DMS 273 treated with DMSO at 0.1 percent for 48 hours (cell line): ENCODE data around the gene AGR2.
"Not testable (repeated sequence)": the region's sequence is repeated elsewhere in the genome, so short reads cannot be mapped to it uniquely, and the experiment has no call there.

Experiments
- DNase-seq: peaks from one replicate; lab custom pipeline; 2025; lab: John Stamatoyannopoulos, UW

Gene AGR2

GRCh38 chr7:16804674-16805439 lies at the start of gene AGR2:
Gene AGR2, minus strand, starts transcription at chr7:16804999. Its CDS starts 3,203 bp downstream, at chr7:16801796.
- no peak for DNase-seq

- not testable (repeated sequence) for DNase-seq
Observed at GRCh38 chr7:16853189-16853588, 48.4 kb upstream of the AGR2 start.

- no peak for DNase-seq
Observed at GRCh38 chr7:16851829-16852228, 47.0 kb upstream of the AGR2 start.

GRCh38 chr7:16850614-16851466 lies 46.0 kb upstream of the AGR2 start:
- no peak for DNase-seq

GRCh38 chr7:16849296-16850148 lies 44.7 kb upstream of the AGR2 start:
- no peak for DNase-seq

- DNase-seq: no peak
Observed at GRCh38 chr7:16847381-16847860, 42.6 kb upstream of the AGR2 start.

GRCh38 chr7:16846601-16847165 lies 41.9 kb upstream of the AGR2 start:
- DNase-seq: no peak

GRCh38 chr7:16845746-16846145 lies 40.9 kb upstream of the AGR2 start:
- DNase-seq: no peak

GRCh38 chr7:16841681-16842080 lies 36.9 kb upstream of the AGR2 start:
- no peak for DNase-seq

GRCh38 chr7:16840094-16840493 lies 35.3 kb upstream of the AGR2 start:
- no peak for DNase-seq

- no peak for DNase-seq
Observed at GRCh38 chr7:16839646-16840045, 34.8 kb upstream of the AGR2 start.

GRCh38 chr7:16838891-16839290 lies 34.1 kb upstream of the AGR2 start:
- DNase-seq: no peak

GRCh38 chr7:16838386-16838785 lies 33.6 kb upstream of the AGR2 start:
- DNase-seq: no peak

- no peak for DNase-seq
Observed at GRCh38 chr7:16836481-16836880, 31.7 kb upstream of the AGR2 start.

- no peak for DNase-seq
Observed at GRCh38 chr7:16833373-16833772, 28.6 kb upstream of the AGR2 start.

GRCh38 chr7:16826060-16826459 lies 21.3 kb upstream of the AGR2 start:
- DNase-seq: no peak

- DNase-seq: no peak
Observed at GRCh38 chr7:16822029-16822428, 17.2 kb upstream of the AGR2 start.

- no peak for DNase-seq
Observed at GRCh38 chr7:16818732-16819131, 13.9 kb upstream of the AGR2 start.

GRCh38 chr7:16817536-16817935 lies 12.7 kb upstream of the AGR2 start:
- DNase-seq: no peak

- DNase-seq: peak; percentile 62
Observed at GRCh38 chr7:16816824-16817223, 12.0 kb upstream of the AGR2 start.

GRCh38 chr7:16815001-16815400 lies 10.2 kb upstream of the AGR2 start:
- no peak for DNase-seq

GRCh38 chr7:16813232-16813616 lies 8.4 kb upstream of the AGR2 start:
- DNase-seq: no peak
